Inflammatory macrophage (primary cell): Measurements from ENCODE around the gene UCN2.
A peak's percentile ranks its signal among the peaks of the same experiment; 100 is the strongest.

Source experiments
- DNase-seq, 2 donors: peaks; one replicate each; pipeline ENCODE4 v3.0.0-alpha.2; 2020 to 2022
- total RNA-seq, 18 experiments: gene quantifications; one replicate each; lab custom pipeline; 2026; ENCODE audit warnings: mixed read lengths in 6 of 18, inconsistent platforms in 2 of 18; lab: John Stamatoyannopoulos, UW

The UCN2 gene
- total RNA-seq, result 0 to 0.18 (median 0) reads per million in 18 experiments

DNA sequence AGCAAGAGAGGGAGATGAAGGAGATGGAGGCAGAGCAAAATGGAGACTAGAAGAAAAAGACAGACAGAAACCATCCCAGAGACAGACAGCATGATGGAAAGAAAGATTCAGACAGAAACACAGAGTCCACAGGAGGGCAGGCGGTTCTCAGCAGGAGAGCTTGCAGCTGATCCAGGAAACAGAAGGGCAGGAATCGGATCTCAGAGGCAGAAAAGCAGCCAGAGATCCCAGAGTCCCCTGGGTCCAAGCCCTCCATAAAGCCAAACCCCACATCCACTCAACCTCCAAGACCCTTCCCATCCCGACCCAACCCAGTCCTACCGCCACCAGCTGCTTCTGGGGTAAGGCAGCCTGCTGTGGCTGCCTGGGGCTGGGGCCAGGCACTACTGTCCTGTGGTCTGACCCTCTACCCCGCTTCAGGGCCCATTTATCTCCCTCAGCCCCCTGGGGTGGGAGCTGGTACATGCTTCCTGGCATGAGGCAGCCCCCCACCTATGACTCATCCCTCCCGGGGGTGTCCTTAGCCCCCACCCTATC is at the start of gene UCN2:
Gene UCN2, minus strand, starts transcription at position 400 of the 537 bp plus-strand sequence. CDS start 657 bp downstream, outside the sequence.
- no peak for DNase-seq

GRCh38 chr3:48612309-48612708 is 48.7 kb upstream of the UCN2 start:
- no peak for DNase-seq

- DNase-seq, result peak; percentile 95 to 96
Observed at GRCh38 chr3:48609088-48610005, 45.8 kb upstream of the UCN2 start, which contains the start of gene UQCRC1. UQCRC1 (minus strand) TSS chr3:48609646; CDS start chr3:48609620, 26 bp downstream.

DNA sequence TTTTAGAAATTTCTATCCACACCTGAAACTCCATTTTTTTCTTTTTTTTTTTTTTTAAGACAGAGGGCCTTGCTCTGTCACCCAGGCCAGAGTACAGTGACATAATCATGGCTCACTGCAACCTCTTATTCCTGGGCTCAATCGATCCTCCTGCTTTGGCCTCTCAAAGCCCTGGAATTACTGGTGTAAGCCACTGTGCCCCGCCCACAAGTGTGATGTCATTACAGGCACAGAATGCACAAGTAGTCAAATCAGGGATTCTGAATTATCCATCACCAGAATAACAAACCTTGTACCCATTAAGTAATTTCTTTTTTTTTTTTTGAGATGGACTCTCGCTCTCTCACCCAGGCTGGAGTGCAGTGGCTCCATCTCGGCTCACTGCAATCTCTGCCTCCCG is 43.9 kb upstream of the UCN2 start:
- peak; percentile 18 to 43 for DNase-seq

GRCh38 chr3:48601622-48601994 is 38.0 kb upstream of the UCN2 start:
- no peak for DNase-seq

DNA sequence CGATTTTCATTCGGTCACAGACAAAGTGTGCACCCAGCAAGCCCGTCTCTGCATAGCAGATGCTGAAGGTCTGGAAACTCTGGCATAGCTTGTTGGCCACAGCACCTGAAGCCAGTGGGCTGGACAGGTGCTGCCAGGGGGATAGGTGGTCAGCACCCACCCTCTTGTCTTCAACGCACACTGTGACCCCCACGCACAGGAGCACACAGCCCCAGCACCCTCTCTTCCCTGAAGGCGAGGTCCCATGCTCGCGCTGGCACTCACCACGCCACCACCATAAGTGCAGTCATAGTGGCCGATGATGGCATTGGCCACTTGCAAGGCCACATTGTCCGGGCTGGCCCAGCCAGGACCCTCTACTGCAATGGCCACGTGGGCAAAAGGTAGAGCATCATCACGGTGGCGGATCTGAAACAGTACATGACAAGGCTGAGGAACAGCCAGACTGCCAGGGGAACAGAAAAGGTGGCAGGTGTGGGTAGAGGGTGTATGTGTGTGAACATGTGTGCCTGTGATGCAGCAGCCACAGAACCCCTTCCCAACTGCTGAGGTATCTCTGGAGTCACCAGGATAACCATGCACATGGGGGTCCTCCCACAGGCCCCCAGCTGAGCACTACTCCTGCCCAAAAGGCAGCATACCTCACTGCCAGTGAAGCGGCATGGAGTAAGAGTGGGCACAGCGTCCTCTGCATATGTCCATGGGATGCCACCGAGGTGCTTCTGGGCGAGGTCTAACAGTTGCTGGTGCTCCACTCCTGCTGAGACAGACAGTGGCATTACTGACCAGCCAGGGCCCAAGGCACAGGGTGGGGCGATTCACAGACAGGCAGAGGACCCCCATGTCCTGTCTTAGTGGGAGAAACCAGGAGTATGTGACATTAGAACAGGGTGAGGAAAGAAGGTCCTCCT is 37.4 kb upstream of the UCN2 start:
- DNase-seq, result no peak

DNA sequence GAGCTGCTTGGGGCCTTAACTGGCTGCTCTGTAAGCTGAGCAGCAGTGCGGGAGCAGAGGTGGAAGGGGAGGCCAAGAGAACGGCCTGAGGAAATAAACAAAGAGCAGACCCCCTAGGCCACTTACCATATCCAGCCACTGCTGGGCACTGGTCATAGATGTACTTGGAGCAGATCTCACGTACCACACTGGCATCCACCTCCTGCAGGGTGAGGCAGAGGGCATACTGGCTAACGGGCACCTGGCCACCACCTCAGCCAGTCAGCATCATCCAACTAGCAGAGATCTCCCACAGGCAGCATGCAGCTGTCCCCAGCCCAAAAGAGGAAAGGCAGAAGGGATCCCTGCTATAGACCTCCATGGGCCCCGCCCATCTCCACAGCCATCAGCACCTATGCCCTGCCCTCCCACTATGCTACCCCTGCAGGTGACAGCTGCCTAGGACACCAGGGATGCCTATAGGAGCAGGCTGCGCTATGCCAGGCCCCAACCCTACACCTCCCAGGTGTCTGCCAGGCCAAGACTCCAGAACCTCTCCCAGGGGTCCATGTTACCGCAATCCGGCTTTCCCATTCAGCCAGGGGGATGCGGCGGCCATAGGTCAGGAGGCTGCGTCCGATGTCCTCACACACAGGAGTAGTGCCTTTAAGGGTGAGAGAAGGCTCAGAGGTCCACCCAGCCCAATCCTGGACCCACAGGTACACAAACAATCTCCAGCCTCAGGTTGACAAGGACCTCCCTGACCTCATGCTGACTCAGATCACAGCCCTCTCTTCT is 36.1 kb upstream of the UCN2 start:
- no peak for DNase-seq

- no peak for DNase-seq
Observed at GRCh38 chr3:48599077-48599501, 35.5 kb upstream of the UCN2 start.

DNA sequence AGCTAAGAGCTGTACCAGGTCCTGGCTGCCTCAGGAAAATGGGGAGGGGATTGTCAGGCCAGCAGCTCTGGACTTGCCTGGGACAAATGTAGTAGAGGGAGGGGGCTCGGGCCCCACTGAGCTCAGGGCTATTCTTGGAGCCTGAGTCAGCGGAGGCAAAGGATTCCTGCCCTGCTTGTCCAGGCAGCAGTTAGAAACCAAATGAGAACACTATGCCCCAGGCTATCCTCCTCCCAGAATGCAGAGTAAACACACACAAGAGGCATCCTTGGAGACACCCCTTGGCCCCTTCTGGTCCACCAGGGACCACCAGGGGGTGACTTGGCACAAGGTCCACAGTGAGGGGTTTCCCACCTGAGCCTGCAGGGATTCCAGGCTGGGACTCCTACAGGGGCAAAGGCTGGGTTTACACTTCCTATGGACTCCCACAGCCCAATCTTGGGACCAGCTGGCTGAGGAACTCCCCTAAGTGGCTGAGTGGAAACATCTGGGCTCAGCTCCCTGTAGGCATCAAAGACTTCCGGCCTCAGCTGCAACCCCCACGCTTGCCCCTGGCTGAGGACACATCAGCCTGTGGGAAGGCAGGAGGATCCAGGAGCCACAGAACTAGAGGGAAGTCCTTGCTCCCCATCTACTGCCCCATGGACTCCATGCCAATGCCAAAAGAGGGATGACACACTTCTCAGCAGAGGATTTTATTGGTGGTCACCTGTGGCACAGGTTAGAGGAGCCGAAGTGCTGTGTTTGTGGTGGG is 34.9 kb upstream of the UCN2 start:
- DNase-seq, result peak in 1 of 2 donors; percentile 17

- DNase-seq, result no peak
Observed at GRCh38 chr3:48597408-48597800, 33.8 kb upstream of the UCN2 start.

DNA sequence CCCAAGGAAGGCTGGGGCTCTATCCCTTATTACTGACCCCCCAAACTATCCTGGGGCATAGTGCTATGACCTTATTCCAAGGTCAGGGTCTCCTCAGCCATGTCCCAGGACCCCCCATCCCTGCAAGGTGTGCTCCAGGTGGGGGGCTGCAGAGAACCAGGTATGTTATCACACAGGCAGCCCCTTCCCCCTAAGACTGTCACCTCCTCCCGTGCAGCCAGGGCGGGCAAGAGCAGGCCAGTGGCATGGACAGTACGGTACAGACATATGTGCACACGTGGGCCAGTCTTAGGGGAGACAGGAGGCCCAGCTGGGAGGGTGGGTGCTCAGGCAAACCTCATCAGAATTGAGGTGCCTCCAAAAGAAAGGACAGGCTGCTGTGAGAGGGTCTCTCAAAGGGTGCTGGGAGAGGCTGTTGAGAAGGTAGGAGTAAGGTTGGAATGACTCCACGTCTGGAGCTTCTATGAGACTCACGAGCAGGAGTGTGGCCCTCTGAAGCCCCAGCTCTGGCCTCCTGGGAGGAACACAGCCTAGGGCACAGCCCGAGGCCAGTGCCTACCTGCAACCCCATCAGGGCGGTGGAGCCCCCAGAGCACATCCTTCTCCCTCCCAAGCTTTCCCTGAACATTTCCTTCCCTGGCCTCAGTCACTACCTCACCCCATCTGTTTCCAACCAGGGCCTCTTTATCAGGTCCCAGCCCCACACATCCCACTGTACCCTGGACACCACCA is 33.3 kb upstream of the UCN2 start:
- DNase-seq, result no peak

- no peak for DNase-seq
Observed at GRCh38 chr3:48596157-48596556, 32.6 kb upstream of the UCN2 start.

- peak in 1 of 2 donors; percentile 33 for DNase-seq
Observed at GRCh38 chr3:48595526-48596121, 32.0 kb upstream of the UCN2 start.

- no peak for DNase-seq
Observed at GRCh38 chr3:48595075-48595525, 31.5 kb upstream of the UCN2 start, which contains the start of gene COL7A1. COL7A1 (minus strand) TSS chr3:48595329; CDS start chr3:48595159, 170 bp downstream.

GRCh38 chr3:48594417-48595049 is 31.0 kb upstream of the UCN2 start:
- DNase-seq, result no peak

DNA sequence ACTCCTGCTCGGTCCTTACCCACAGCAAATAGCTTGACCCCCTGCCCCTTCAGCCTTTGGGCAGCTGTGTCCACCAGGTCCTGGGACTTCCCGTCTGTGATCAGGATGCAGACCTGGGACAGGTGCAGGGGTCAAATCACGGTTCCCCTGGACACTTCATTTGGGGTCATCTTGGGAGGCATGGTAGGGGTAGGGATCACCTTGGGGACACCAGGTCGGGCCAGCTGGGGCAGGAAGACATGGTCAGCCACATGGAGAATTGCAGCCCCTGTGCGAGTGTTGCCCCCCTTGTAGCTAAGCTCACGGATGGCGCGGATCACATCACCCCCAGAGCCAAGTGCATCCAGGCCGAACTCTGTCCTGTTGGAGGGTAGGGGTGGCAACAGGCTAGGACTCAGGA is 29.8 kb upstream of the UCN2 start:
- no peak for DNase-seq

- DNase-seq, result no peak
Observed at GRCh38 chr3:48592519-48593087, 29.0 kb upstream of the UCN2 start.

DNA sequence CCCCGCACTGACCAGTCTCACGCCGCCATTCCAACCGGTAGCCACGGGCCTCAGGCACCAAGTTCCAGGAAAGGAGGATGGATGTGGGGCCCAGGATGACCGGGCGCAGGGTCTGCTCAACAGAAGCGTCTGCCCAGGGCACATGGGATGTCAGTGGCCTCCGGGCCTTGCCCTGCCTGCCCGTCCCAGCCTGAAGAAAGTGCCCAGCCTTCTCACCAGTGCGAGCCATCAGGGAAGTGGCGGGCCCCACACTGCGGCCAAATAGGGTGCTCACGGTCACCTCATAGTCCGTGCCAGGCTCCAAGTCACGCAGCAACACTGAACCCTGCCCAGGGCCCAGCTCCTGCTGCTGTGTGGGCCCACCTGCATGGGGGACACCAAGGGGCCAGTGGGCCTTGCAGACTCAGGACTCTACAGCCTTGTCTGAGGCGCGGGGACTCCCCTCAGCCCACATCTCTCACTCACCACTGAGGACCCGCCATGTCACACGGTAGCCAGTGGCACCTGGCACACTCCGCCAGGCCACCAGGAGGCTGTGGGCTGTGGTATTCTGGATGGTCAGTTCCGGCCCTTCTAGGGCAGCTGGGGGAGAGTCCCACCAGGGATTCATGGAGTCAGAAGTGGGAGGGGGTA is 28.4 kb upstream of the UCN2 start:
- no peak for DNase-seq

DNA sequence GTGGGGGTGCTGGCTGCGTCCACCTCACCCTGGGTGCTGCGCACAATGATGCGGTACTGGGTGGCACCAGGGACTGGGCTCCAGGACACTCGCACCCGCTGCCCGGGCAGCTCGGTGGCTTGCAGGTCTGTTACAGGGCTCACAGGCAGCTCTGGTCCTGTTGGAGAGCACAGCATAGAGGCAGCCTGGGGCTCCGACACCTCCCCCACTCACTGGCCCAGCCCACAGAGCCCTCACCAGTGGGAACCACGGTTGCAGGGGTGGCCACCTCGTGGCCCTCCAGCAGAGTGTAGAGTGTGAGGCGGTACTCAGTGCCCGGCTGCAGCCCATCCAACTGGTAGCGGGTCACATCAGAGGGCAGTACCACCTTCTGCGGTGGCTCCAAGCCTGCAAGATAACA is 27.9 kb upstream of the UCN2 start:
- DNase-seq, result no peak
